IPS DF 4.7 (cell line): ENCODE results near the gene GSTA5.
"Not testable (repeated sequence)": the region's sequence is repeated elsewhere in the genome, so short reads cannot be mapped to it uniquely, and the experiment has no call there.

Experiments used
- DNase-seq: peaks from one replicate; pipeline ENCODE4 v3.0.0-alpha.2; 2013; ENCODE audit warnings: low spot score; ENCODE audit errors: extremely low read depth

The GSTA5 gene

GRCh38 chr6:52794366-52794765 lies 46.2 kb downstream of the GSTA5 start:
- not testable (repeated sequence) for DNase-seq

DNA sequence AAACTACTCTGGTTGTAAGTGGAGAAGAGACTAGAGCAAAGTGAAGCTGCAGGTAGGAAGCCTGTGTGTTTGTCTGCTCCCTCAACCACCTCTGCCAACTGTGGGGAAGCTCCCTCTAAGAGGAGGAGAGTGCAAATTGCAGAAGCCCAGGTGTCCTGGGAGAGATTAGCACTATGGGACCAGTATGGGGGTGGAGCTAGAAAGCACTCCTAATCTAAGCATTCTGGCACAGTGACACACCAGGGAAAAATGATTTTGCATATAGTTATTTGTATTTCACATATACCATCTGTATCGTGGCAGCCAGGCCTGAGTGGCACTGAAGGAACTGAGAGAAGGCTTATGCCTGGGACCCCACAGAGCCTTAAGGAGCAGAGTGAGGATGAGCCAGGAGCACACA lies 49.8 kb downstream of the GSTA5 start:
- no peak for DNase-seq

- DNase-seq: not testable (repeated sequence)
These were observed 51.0 kb downstream of the GSTA5 start for GRCh38 chr6:52789658-52790057.

DNA sequence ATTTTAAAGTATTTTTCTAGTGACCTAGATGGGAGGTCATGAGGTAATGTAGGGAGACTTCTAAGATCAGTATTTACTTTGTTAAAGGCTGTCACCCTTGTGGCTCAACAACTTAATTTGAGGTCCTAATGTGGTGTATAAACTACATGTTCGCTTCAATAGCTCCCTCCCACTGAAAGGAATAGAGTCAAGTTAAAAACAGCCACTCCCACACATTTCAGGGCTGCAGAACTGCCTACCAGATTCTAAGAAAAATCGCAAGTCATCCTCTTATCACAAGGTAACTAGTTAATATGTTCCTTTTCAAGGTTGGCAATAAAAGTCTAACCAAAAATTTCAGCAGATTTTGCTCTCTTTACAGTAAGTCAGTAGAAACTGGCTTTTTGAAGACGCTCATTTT lies 52.1 kb downstream of the GSTA5 start:
- DNase-seq: no peak

DNA sequence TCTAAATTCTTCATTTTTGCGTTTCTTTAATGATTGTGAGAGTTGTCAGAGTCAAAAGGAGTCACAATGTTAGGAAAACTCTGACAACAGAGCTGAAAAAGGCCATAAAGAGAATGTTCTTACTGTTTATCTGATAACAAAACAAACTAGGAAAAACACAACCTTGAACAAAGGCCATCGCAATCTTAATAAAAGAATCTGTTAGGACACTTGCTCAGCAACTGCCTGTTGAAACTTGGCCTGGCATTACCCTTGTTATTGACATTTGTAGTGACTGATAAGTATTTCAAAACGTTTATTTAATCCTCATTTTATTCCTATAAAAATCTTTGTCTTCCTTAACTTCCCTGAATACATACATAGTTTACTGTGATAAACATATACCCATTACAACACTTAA lies 52.7 kb downstream of the GSTA5 start:
- no peak for DNase-seq

DNA sequence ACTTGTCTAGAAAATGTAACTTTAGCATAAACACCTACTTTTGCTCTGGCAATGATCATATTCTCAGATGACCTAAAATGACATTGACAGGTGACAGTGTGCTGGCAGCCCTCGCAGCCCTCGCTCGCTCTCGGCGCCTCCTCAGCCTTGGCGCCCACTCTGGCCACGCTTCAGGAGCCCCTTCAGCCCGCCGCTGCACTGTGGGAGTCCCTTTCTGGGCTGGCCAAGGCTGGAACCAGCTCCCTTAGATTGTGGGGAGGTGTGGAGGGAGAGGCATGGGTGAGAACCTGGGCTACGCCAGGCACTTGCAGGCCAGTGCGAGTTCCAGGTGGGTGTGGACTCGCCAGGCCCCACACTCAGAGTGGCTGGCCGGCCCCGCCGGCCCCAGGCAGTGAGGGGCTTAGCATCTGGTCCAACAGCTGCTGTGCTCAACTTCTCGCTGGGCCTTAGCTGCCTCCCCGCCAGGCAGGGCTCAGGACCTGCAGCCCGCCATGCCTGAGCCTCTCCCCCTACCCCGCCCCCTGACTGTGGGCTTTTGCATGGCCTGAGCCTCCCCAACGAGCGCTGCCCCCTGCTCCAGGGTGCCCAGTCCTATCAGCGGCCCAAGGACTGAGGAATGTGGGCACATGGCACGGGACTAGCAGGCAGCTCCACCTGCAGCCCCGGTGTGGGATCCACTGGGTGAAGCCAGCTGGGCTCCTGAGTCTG lies 54.2 kb downstream of the GSTA5 start:
- no peak for DNase-seq

DNA sequence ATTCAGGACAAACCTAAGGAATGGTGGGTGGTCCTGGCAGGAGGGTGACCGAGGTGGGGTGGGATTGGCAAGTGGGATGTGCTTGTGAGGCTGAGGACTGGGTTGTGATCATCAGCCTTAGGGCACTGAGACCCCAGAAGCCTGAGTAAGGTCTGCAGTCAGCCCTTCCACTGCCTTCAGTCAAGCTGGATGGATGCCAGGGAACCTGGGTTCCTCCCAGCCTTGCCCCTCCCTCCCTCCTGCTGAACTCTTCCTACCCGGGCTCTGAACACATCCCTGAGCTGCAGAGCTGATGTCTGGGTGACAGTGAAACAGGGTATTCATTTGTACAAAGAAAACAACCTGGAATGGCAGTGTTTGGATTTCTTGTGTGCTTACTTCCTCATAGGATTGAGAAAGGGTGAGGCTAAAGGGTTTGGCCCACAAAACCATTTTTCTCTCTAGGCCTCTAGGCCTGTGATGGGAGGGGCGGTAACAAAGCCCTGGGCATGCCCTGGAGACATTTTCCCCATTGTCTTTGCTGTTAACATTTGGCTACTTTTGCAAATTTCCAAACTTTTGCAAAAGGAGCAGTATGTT lies 57.8 kb downstream of the GSTA5 start:
- not testable (repeated sequence) for DNase-seq

GRCh38 chr6:52782209-52782608 lies 58.4 kb downstream of the GSTA5 start:
- not testable (repeated sequence) for DNase-seq
